H1 (cell line): ENCODE results near the gene TOMM40L. TPM values are rescaled to one million over a fixed set of nuclear protein-coding genes. Genes with fewer than 3 reads are reported as not detected.

Experiments
- CTCF ChIA-PET: fragments of 300-600 bp; sonication (Branson Sonifier 250); formaldehyde crosslinking; loops from one replicate; lab custom pipeline; 2021; ENCODE audit not compliant: partially characterized antibody; lab: Charles Lee
- POLR2A ChIA-PET: fragments of 300-600 bp; sonication (Branson Sonifier 250); formaldehyde crosslinking; loops from one replicate; lab custom pipeline; 2021; ENCODE audit warnings: inconsistent platforms; ENCODE audit not compliant: partially characterized antibody; lab: Charles Lee
- DNase-seq, 2 experiments: peaks; one replicate each; pipeline versions ENCODE4 v3.0.0 to v3.0.0-alpha.2; 2010 to 2022; ENCODE audit warnings: low spot score in 2 of 2, low read depth in 1 of 2, mixed read lengths in 1 of 2
- FAIRE-seq: peaks from 2 replicates; lab custom pipeline; 2011; peaks lifted over from hg19 to GRCh38; lab: Jason Lieb, UNC
- H2AFZ ChIP-seq: 2 replicates; pipeline ENCODE4 v1.8.1; 2012; ENCODE audit warnings: low read length, inconsistent platforms
- H2AK5ac ChIP-seq: 2 replicates; pipeline ENCODE4 v1.6.1; 2013; ENCODE audit warnings: low read depth, low read length
- H2BK120ac ChIP-seq: replicated peaks from 2 replicates; pipeline ENCODE3; 2013; ENCODE audit warnings: low read depth, low read length, inconsistent platforms
- H2BK12ac ChIP-seq: 2 replicates; pipeline ENCODE4 v1.6.1; 2013; ENCODE audit warnings: low read depth, low read length
- H2BK15ac ChIP-seq: 2 replicates; pipeline ENCODE4 v1.6.1; 2013; ENCODE audit warnings: low read length
- H2BK20ac ChIP-seq: 2 replicates; pipeline ENCODE4 v1.6.1; 2013; ENCODE audit warnings: low read length
- H2BK5ac ChIP-seq: 2 replicates; pipeline ENCODE4 v1.6.1; 2013; ENCODE audit warnings: low read depth, low read length
- H3K14ac ChIP-seq: 2 replicates; pipeline ENCODE4 v1.6.1; 2013; ENCODE audit warnings: inconsistent platforms; ENCODE audit not compliant: insufficient read length
- H3K18ac ChIP-seq: 2 replicates; pipeline ENCODE4 v1.6.1; 2013; ENCODE audit warnings: low read length; ENCODE audit errors: extremely low read depth
- H3K23ac ChIP-seq: 2 replicates; pipeline ENCODE4 v1.6.1; 2013; ENCODE audit warnings: inconsistent platforms; ENCODE audit not compliant: insufficient read length
- H3K23me2 ChIP-seq: 2 replicates; pipeline ENCODE4 v1.6.1; 2013; ENCODE audit warnings: low read depth, low read length
- H3K27ac ChIP-seq: 2 replicates; pipeline ENCODE4 v1.6.1; 2011; ENCODE audit warnings: low read depth, low read length, inconsistent platforms
- H3K27me3 ChIP-seq, 4 experiments: replicated peaks in 1 of 4; 1 replicate in 1 of 4; 2 replicates in 3 of 4; pipeline versions ENCODE4 v1.6.1 to v1.8.1; 2011 to 2013; ENCODE audit warnings: low read length in 3 of 4, mild to moderate bottlenecking in 3 of 4, inconsistent platforms in 2 of 4, mixed read lengths in 2 of 4, moderate library complexity in 1 of 4; ENCODE audit not compliant: control insufficient read depth in 3 of 4, insufficient read depth in 3 of 4; ENCODE audit errors: extremely low read depth in 1 of 4
- H3K36me3 ChIP-seq, 4 experiments: 2 replicates each; pipeline versions ENCODE4 v1.6.1 to v1.8.1; 2011 to 2013; ENCODE audit warnings: mild to moderate bottlenecking in 4 of 4, low read length in 3 of 4, moderate library complexity in 2 of 4, control low read depth in 1 of 4, inconsistent platforms in 1 of 4; ENCODE audit not compliant: insufficient read depth in 4 of 4, control insufficient read depth in 2 of 4
- H3K4ac ChIP-seq: replicated peaks from 2 replicates; pipeline ENCODE3; 2013; ENCODE audit warnings: low read length, low read depth, mixed read lengths, inconsistent platforms; ENCODE audit not compliant: insufficient read length
- H3K4me1 ChIP-seq, 4 experiments: replicated peaks in 1 of 4; 1 replicate in 1 of 4; 2 replicates in 3 of 4; pipeline versions ENCODE4 v1.6.1 to v1.8.1; 2011 to 2013; ENCODE audit warnings: low read length in 3 of 4, inconsistent platforms in 2 of 4, mixed read lengths in 1 of 4; ENCODE audit not compliant: insufficient read depth in 4 of 4, control insufficient read depth in 3 of 4
- H3K4me2 ChIP-seq, 2 experiments: 2 replicates each; pipeline versions ENCODE4 v1.6.1 to v1.8.1; 2011 to 2013; ENCODE audit warnings: low read depth in 2 of 2, low read length in 2 of 2, control low read depth in 1 of 2, inconsistent platforms in 1 of 2, mild to moderate bottlenecking in 1 of 2; ENCODE audit not compliant: insufficient read depth in 1 of 2
- H3K4me3 ChIP-seq, 4 experiments: fragments of 200-600, 300-600 bp in 1 of 4; sonication (generic), shearing (Covaris generic), sonication (Bioruptor Twin) in 1 of 4; 2 replicates each; pipeline versions ENCODE4 v1.5.1 to v1.8.1; 2011 to 2016; ENCODE audit warnings: low read length in 4 of 4, low read depth in 3 of 4, control low read depth in 2 of 4, inconsistent platforms in 2 of 4, mild to moderate bottlenecking in 2 of 4, mixed read lengths in 1 of 4, moderate library complexity in 1 of 4; ENCODE audit not compliant: insufficient read depth in 2 of 4; ENCODE audit errors: extremely low read depth in 1 of 4
- H3K56ac ChIP-seq: replicated peaks from 2 replicates; pipeline ENCODE3; 2013; ENCODE audit warnings: low read depth, mild to moderate bottlenecking, mixed read lengths, low read length, inconsistent platforms; ENCODE audit not compliant: insufficient read length
- H3K79me1 ChIP-seq: 2 replicates; pipeline ENCODE4 v1.6.1; 2013; ENCODE audit warnings: low read depth, low read length, control low read depth
- H3K79me2 ChIP-seq, 2 experiments: 2 replicates each; pipeline versions ENCODE4 v1.6.1 to v1.8.1; 2012 to 2013; ENCODE audit warnings: low read length in 2 of 2, mild to moderate bottlenecking in 2 of 2, inconsistent platforms in 1 of 2; ENCODE audit not compliant: insufficient read depth in 2 of 2, control insufficient read depth in 1 of 2
- H3K9ac ChIP-seq, 4 experiments: replicated peaks in 1 of 4; 1 replicate in 1 of 4; 2 replicates in 3 of 4; pipeline versions ENCODE4 v1.6.1 to v1.8.1; 2011 to 2013; ENCODE audit warnings: low read depth in 3 of 4, low read length in 3 of 4, control low read depth in 2 of 4, mild to moderate bottlenecking in 2 of 4, moderate library complexity in 2 of 4, inconsistent platforms in 1 of 4; ENCODE audit errors: extremely low read depth in 1 of 4
- H3K9me3 ChIP-seq, 2 experiments: 2 replicates each; pipeline versions ENCODE4 v1.6.1 to v1.8.1; 2012 to 2013; ENCODE audit warnings: mild to moderate bottlenecking in 2 of 2, moderate library complexity in 2 of 2, control low read depth in 1 of 2, inconsistent platforms in 1 of 2, low read depth in 1 of 2, low read length in 1 of 2, mixed read lengths in 1 of 2; ENCODE audit not compliant: insufficient read depth in 2 of 2
- H4K20me1 ChIP-seq, 2 experiments: replicated peaks in 1 of 2; 2 replicates each; pipeline versions ENCODE3 to v1.8.1; 2011 to 2013; ENCODE audit warnings: inconsistent platforms in 2 of 2, low read length in 2 of 2, mild to moderate bottlenecking in 1 of 2; ENCODE audit not compliant: insufficient read depth in 2 of 2, control insufficient read depth in 1 of 2
- H4K5ac ChIP-seq: 2 replicates; pipeline ENCODE4 v1.6.1; 2013; ENCODE audit warnings: low read length, low read depth, mixed read lengths, inconsistent platforms; ENCODE audit not compliant: insufficient read length
- H4K8ac ChIP-seq: 2 replicates; pipeline ENCODE4 v1.8.0; 2013; ENCODE audit warnings: mild to moderate bottlenecking, moderate library complexity, low read length, inconsistent platforms; ENCODE audit not compliant: insufficient read depth; ENCODE audit errors: extremely low read depth
- H4K91ac ChIP-seq: replicated peaks from 2 replicates; pipeline ENCODE3; 2013; ENCODE audit warnings: low read length, mixed read lengths, inconsistent platforms; ENCODE audit not compliant: insufficient read length
- CREB1 ChIP-seq: IDR thresholded peaks from 2 replicates; pipeline ENCODE4 v1.6.1; 2012; ENCODE audit warnings: inconsistent platforms
- KDM1A ChIP-seq: fragments of 200-600, 300-600 bp; sonication (generic); IDR thresholded peaks from 2 replicates; pipeline ENCODE4 v1.7.1; 2016; ENCODE audit warnings: mild to moderate bottlenecking, low read length, borderline replicate concordance
- SP1 ChIP-seq: IDR thresholded peaks from 2 replicates; pipeline ENCODE4 v1.6.1; 2011; ENCODE audit warnings: low read depth, low read length
- SP4 ChIP-seq: IDR thresholded peaks from 2 replicates; pipeline ENCODE4 v1.6.1; 2012; ENCODE audit warnings: low read length, inconsistent platforms
- TAF7 ChIP-seq: optimal IDR thresholded peaks from 2 replicates; pipeline ENCODE3; 2011; ENCODE audit warnings: low read depth, mild to moderate bottlenecking, inconsistent platforms, low read length, moderate library complexity, borderline replicate concordance
- WGBS, 2 experiments: shearing (Covaris generic) in 1 of 2; methylation state at CpG; one replicate each; pipeline versions ENCODE4 v1.1.6 to v1.1.7; 2013 to 2015; ENCODE audit warnings: low lambda C conversion rate in 2 of 2, mixed read lengths in 2 of 2, inconsistent platforms in 1 of 2, low coverage in 1 of 2, missing lambda C conversion rate in 1 of 2; ENCODE audit not compliant: insufficient replicate concordance in 2 of 2, insufficient coverage in 1 of 2, insufficient read length in 1 of 2; ENCODE audit errors: extremely low coverage in 1 of 2, missing lambda C conversion rate in 1 of 2; 5-methylcytosine and 5-hydroxymethylcytosine counted together
- polyA plus RNA-seq, 7 experiments: library from polyadenylated mRNA; depleted of rRNA in 3 of 7; stranded (reverse) in 5 of 7; unstranded in 2 of 7; fragments of >200 nt in 5 of 7; fragments of 200-250 nt in 2 of 7; gene quantifications; 1 replicate in 5 of 7; 2 replicates in 1 of 7; 4 replicates in 1 of 7; pipeline versions ENCODE4 v1.2.1 to v1.2.3, GENCODE V29; 2011 to 2013; ENCODE audit warnings: missing spikeins in 2 of 7, mixed read lengths in 2 of 7
- total RNA-seq: library from RNA; stranded (reverse); fragmentation: NEBNext Ultra II Directional; extraction: Animal tissue kit (Norgen Biotek cat#: 25700); gene quantifications from 2 replicates; pipeline ENCODE4 v1.2.1, GENCODE V29; 2021
- TF ChIP-seq, protein P1 (sequence below): IDR thresholded peaks from 2 replicates; pipeline ENCODE4 v1.6.1; 2011; ENCODE audit warnings: low read length, improper control_type of control experiment
- TF ChIP-seq, protein P2 (sequence below): IDR thresholded peaks from 2 replicates; pipeline ENCODE4 v1.6.1; 2012; ENCODE audit warnings: inconsistent platforms

Gene TOMM40L
- total and polyA plus RNA-seq, 2 of the 8 experiments (the other 6 are each of a cell fraction or from before 2014, with no cell fraction given): 11.4 to 15.0 TPM

DNA sequence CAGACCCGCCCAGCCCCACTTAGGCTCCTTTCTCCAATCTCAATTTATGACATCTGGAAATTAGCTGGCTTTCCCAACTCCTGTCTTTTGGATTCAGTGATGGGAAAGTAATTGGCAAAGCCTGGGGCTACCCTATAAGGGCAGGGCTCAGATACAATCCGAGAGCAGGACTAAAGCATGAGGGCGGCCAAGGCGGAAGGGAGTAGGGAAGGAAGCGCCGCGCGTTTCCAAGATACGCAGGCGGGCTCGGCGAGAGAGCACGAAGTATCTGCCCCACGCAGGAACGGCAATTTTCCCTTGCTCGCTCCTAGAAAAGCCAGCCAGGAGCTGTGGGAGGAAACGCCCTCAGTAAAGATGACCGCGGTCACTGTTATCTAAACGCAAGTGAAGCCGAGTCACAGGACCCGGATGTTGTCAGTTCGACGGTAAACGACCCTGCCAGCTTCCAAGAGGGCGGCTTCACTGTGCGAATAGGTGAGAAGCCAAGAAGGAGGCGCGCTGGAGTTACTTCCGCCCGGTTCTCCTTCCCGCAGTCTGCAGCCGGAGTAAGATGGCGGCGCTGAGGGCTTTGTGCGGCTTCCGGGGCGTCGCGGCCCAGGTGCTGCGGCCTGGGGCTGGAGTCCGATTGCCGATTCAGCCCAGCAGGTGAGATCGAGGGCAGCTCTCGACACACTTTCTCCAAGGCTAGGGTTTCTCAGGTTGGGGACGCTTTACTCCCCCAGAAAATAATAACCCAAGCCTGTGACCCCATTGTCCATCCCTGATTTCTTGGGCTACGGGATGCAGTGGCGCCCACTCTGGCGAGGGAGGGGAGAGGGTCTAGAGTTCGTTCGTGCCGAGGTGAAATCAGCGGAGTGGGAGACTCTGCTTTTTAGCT, 23.8 kb upstream of the TOMM40L start, which contains the start of gene NDUFS2:
Gene NDUFS2 (plus strand): TSS at position 532 of the 877 bp plus-strand sequence. CDS start 19 bp downstream, at position 551.
- Histone ChIP-seq H2BK120ac (peak within 1 kb of the TSS; percentile 76), H2BK15ac (peak within 1 kb of the TSS; percentile 98), H3K4ac (peak within 1 kb of the TSS; percentile 69), H3K14ac (no peak within 1 kb of the TSS), H3K27me3 (no peaks in the 10 kb centered on the region), H4K20me1 (peaks cover 0 to 2% of the 10 kb centered on the region in 2 experiments), H3K36me3 (peaks cover 10 to 31% (median 12%) of the 10 kb centered on the region in 4 experiments; a peak in 7 of 8 replicates), H4K5ac (peak within 1 kb of the TSS; percentile 92), H2BK20ac (peak within 1 kb of the TSS; percentile 72), H3K18ac (peak within 1 kb of the TSS; percentile 100), H3K23ac (no peak within 1 kb of the TSS), H3K4me3 (peak within 1 kb of the TSS; percentile 63 to 97 (median 93)), H3K23me2 (peaks cover 13% of the 10 kb centered on the region), H2AFZ (0 out of 2 replicates have a peak within 1 kb of the TSS, but pooled peaks have one; percentile 47), H2BK12ac (peak within 1 kb of the TSS; percentile 99), H3K4me1 (peaks cover 20 to 48% (median 42%) of the 10 kb centered on the region in 4 experiments), H4K91ac (peak within 1 kb of the TSS; percentile 97), H3K4me2 (peak within 1 kb of the TSS; percentile 80 to 82), H3K9me3 (no peaks in the 10 kb centered on the region), H3K56ac (peak within 1 kb of the TSS; percentile 88), H3K79me1 (peaks cover 7% of the 10 kb centered on the region; the same call in 1 of the 2 replicates), H3K9ac (peak within 1 kb of the TSS; percentile 65 to 97 (median 92)), H3K79me2 (peaks cover 0 to 14% of the 10 kb centered on the region in 2 experiments; a peak in 2 of 4 replicates), H2AK5ac (peak within 1 kb of the TSS; percentile 39; the same call in 1 of the 2 replicates), H2BK5ac (peak within 1 kb of the TSS; percentile 85), H4K8ac (peak within 1 kb of the TSS; percentile 97), H3K27ac (peak within 1 kb of the TSS; percentile 94)
- POLR2A ChIA-PET: interaction anchor here (0.9 to 4.6 kb wide), 23 partner anchors 10 to 188 kb away, joined by 3 to 82 read pairs (median 4); partner anchors contain the start of genes APOA2, B4GALT3, FCER1G and PPOX
- peak; percentile 89 to 95 for DNase-seq
- 5% methylated on average over 53 of the region's 53 CpGs; no CpG with 5 or more reads in 1 of the 2 experiments for WGBS, 2 experiments
- FAIRE-seq: no peak
- CTCF ChIA-PET: interaction anchor here (0.6 to 17.6 kb wide), 14 partner anchors 8 to 238 kb away, joined by 3 to 427 read pairs (median 4); partner anchors contain the start of genes APOA2, B4GALT3, FCER1G and PCP4L1
- TF ChIP-seq SP4: peak; percentile 74; the same call in 1 of the 2 replicates
- TF ChIP-seq TAF7: peak; percentile 94
- TF ChIP-seq, protein P1, sequence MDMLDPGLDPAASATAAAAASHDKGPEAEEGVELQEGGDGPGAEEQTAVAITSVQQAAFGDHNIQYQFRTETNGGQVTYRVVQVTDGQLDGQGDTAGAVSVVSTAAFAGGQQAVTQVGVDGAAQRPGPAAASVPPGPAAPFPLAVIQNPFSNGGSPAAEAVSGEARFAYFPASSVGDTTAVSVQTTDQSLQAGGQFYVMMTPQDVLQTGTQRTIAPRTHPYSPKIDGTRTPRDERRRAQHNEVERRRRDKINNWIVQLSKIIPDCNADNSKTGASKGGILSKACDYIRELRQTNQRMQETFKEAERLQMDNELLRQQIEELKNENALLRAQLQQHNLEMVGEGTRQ: 0 out of 2 replicates have a peak, but pooled peaks have one; percentile 6
- TF ChIP-seq, protein P2, sequence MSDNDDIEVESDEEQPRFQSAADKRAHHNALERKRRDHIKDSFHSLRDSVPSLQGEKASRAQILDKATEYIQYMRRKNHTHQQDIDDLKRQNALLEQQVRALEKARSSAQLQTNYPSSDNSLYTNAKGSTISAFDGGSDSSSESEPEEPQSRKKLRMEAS: peak; percentile 27; the same call in 1 of the 2 replicates
- TF ChIP-seq CREB1: peak; percentile 80
- 0 out of 2 replicates have a peak, but pooled peaks have one; percentile 7 for TF ChIP-seq SP1
- no peak for TF ChIP-seq KDM1A
